Dermis microvascular lymphatic vessel endothelial cell (primary cell): ENCODE results near the gene ROGDI. TPM values are rescaled to one million over a fixed set of nuclear protein-coding genes. Genes with fewer than 3 reads are reported as not detected.

ENCODE experiments used
- total RNA-seq: library from RNA; depleted of rRNA; stranded (reverse); fragments of >200 nt; gene quantifications from 2 replicates; pipeline ENCODE4 v1.2.1, GENCODE V29; 2014

ROGDI gene
- total RNA-seq, 1 donor from 2014 or later = 30.8 TPM

Other genes with a start within 250 kb of the ROGDI start
- gene C16orf96, start 246.3 kb downstream of the ROGDI start, total RNA-seq = not detected in 2 replicates
- 3.1 and 5.4 TPM in 2 replicates for gene UBALD1, start 187.7 kb downstream of the ROGDI start, total RNA-seq
- 14.2 and 22.6 TPM in 2 replicates for gene MGRN1, start 177.8 kb downstream of the ROGDI start, total RNA-seq
- gene NUDT16L1, start 109.1 kb downstream of the ROGDI start, total RNA-seq = 24.1 and 33.3 TPM in 2 replicates
- 9.0 and 15.0 TPM in 2 replicates for gene ANKS3, start 68.4 kb downstream of the ROGDI start, total RNA-seq
- 0.13 TPM in 2 replicates for gene DNAAF8, start 68.1 kb downstream of the ROGDI start, total RNA-seq
- 4.4 and 5.8 TPM in 2 replicates for gene ZNF500, start 35.5 kb downstream of the ROGDI start, total RNA-seq
- not detected in 2 replicates for gene SEPTIN12, start 14.3 kb downstream of the ROGDI start, total RNA-seq
- not detected in 2 replicates for gene SMIM22, start 7.3 kb downstream of the ROGDI start, total RNA-seq
- 45.7 and 57.4 TPM in 2 replicates for gene GLYR1, start 44.7 kb upstream of the ROGDI start, total RNA-seq
- gene UBN1, start 44.8 kb upstream of the ROGDI start, total RNA-seq = 14.6 and 27.1 TPM in 2 replicates
- 3.2 and 4.7 TPM in 2 replicates for gene PPL, start 134.5 kb upstream of the ROGDI start, total RNA-seq
- under 0.01 and 0.13 TPM in 2 replicates for gene SEC14L5, start 155.7 kb upstream of the ROGDI start, total RNA-seq
- 12.1 and 18.0 TPM in 2 replicates for gene NAGPA, start 231.3 kb upstream of the ROGDI start, total RNA-seq